IMR-90 (cell line): ENCODE measurements around the gene EID3. TPM values are rescaled to one million over a fixed set of nuclear protein-coding genes. Genes with fewer than 3 reads are reported as not detected.

ENCODE experiments used
- ATAC-seq: fragments of 200-7000 bp; cut with Tn5 transposase; 2 replicates; pipeline ENCODE4 v1.9.1; 2020; ENCODE audit warnings: low read depth, mild to moderate bottlenecking, moderate library complexity
- BruUV-seq: library from RNA; stranded (reverse); fragments of 400-500 nt; replicated peaks from 2 replicates; lab custom pipeline; 2021; lab: Mats Ljungman, UMichigan
- CTCF ChIA-PET: fragments of 300-600 bp; formaldehyde crosslinking; extraction: SDS; loops from one replicate; lab custom pipeline; 2021; ENCODE audit warnings: antibody characterized with exemption; lab: Yijun Ruan, JAX
- POLR2A ChIA-PET: fragments of 300-600 bp; sonication (Branson Sonifier 250); formaldehyde crosslinking; loops from one replicate; lab custom pipeline; 2022; ENCODE audit warnings: antibody characterized with exemption; ENCODE audit not compliant: unreplicated experiment; lab: Charles Lee
- DNase-seq: peaks from one replicate; pipeline ENCODE4 v3.0.0; 2013
- H2AFZ ChIP-seq: replicated peaks from 2 replicates; pipeline ENCODE3; 2013; ENCODE audit warnings: low read length, mild to moderate bottlenecking; ENCODE audit not compliant: poor library complexity
- H2AK5ac ChIP-seq: 2 replicates; pipeline ENCODE4 v1.6.1; 2013; ENCODE audit warnings: low read depth, low read length, inconsistent platforms
- H2AK9ac ChIP-seq: replicated peaks from 2 replicates; pipeline ENCODE3; 2013; ENCODE audit warnings: mild to moderate bottlenecking, low read depth, low read length, moderate library complexity; ENCODE audit not compliant: poor library complexity
- H2BK120ac ChIP-seq: 2 replicates; pipeline ENCODE4 v1.6.1; 2013; ENCODE audit warnings: low read depth, low read length, inconsistent platforms
- H2BK15ac ChIP-seq: 3 replicates; pipeline ENCODE4 v1.6.1; 2013; ENCODE audit warnings: low read depth, low read length, inconsistent platforms
- H2BK20ac ChIP-seq: 2 replicates; pipeline ENCODE4 v1.6.1; 2013; ENCODE audit warnings: low read depth, mild to moderate bottlenecking, inconsistent platforms, low read length, moderate library complexity
- H2BK5ac ChIP-seq: 2 replicates; pipeline ENCODE4 v1.6.1; 2013; ENCODE audit warnings: mild to moderate bottlenecking, low read depth, low read length, inconsistent platforms; ENCODE audit not compliant: poor library complexity, severe bottlenecking
- H3K14ac ChIP-seq: replicated peaks from 2 replicates; pipeline ENCODE4 v1.6.1; 2013; ENCODE audit warnings: low read depth, low read length, inconsistent platforms
- H3K18ac ChIP-seq: 2 replicates; pipeline ENCODE4 v1.6.1; 2013; ENCODE audit warnings: low read depth, low read length, control low read depth
- H3K23ac ChIP-seq: 2 replicates; pipeline ENCODE4 v1.6.1; 2013; ENCODE audit warnings: low read depth, low read length, inconsistent platforms
- H3K27ac ChIP-seq: 2 replicates; pipeline ENCODE4 v1.5.1; 2013; ENCODE audit warnings: mild to moderate bottlenecking, control low read depth, low read length; ENCODE audit not compliant: insufficient read depth
- H3K27me3 ChIP-seq: 2 replicates; pipeline ENCODE4 v1.6.1; 2013; ENCODE audit warnings: low read length; ENCODE audit not compliant: control insufficient read depth, insufficient read depth
- H3K36me3 ChIP-seq: 2 replicates; pipeline ENCODE4 v1.6.1; 2013; ENCODE audit warnings: low read length, mixed read lengths; ENCODE audit not compliant: control insufficient read depth, insufficient read depth
- H3K4ac ChIP-seq: 2 replicates; pipeline ENCODE4 v1.6.1; 2013; ENCODE audit warnings: low read depth, low read length, inconsistent platforms
- H3K4me1 ChIP-seq: 2 replicates; pipeline ENCODE4 v1.6.1; 2013; ENCODE audit warnings: low read length, mixed read lengths; ENCODE audit not compliant: control insufficient read depth, insufficient read depth
- H3K4me2 ChIP-seq: 2 replicates; pipeline ENCODE4 v1.6.1; 2013; ENCODE audit warnings: low read depth, mild to moderate bottlenecking, control low read depth, low read length, moderate library complexity
- H3K4me3 ChIP-seq: 2 replicates; pipeline ENCODE4 v1.5.1; 2013; ENCODE audit warnings: low read depth, mild to moderate bottlenecking, control low read depth, low read length, moderate library complexity; ENCODE audit not compliant: insufficient read depth
- H3K56ac ChIP-seq: 2 replicates; pipeline ENCODE4 v1.6.1; 2013; ENCODE audit warnings: low read length, inconsistent platforms; ENCODE audit not compliant: insufficient read depth; ENCODE audit errors: extremely low read depth
- H3K79me1 ChIP-seq, 2 experiments: 2 replicates each; pipeline ENCODE4 v1.6.1; 2013; ENCODE audit warnings: low read length in 2 of 2, inconsistent platforms in 1 of 2, low read depth in 1 of 2
- H3K9ac ChIP-seq: 2 replicates; pipeline ENCODE4 v1.6.1; 2013; ENCODE audit warnings: low read depth, low read length, control low read depth
- H3K9me1 ChIP-seq: 2 replicates; pipeline ENCODE4 v1.6.1; 2013; ENCODE audit warnings: low read length, inconsistent platforms; ENCODE audit not compliant: insufficient read depth
- H3K9me3 ChIP-seq: 2 replicates; pipeline ENCODE4 v1.6.1; 2013; ENCODE audit warnings: low read length; ENCODE audit not compliant: control insufficient read depth, insufficient read depth
- H4K20me1 ChIP-seq: 2 replicates; pipeline ENCODE4 v1.6.1; 2013; ENCODE audit warnings: low read length, inconsistent platforms; ENCODE audit not compliant: insufficient read depth
- H4K5ac ChIP-seq: 2 replicates; pipeline ENCODE4 v1.6.1; 2013; ENCODE audit warnings: mild to moderate bottlenecking, low read depth, low read length, control low read depth
- H4K8ac ChIP-seq, 2 experiments: 2 replicates each; pipeline ENCODE4 v1.6.1; 2013; ENCODE audit warnings: low read depth in 2 of 2, low read length in 2 of 2, control low read depth in 1 of 2, inconsistent platforms in 1 of 2
- H4K91ac ChIP-seq: 2 replicates; pipeline ENCODE4 v1.6.1; 2013; ENCODE audit warnings: low read depth, low read length, inconsistent platforms; ENCODE audit not compliant: insufficient read depth
- BHLHE40 ChIP-seq: fragments of 150-350 bp; IDR thresholded peaks from 2 replicates; pipeline ENCODE4 v1.6.1; 2016; ENCODE audit warnings: mild to moderate bottlenecking, low read depth, low read length
- CEBPB ChIP-seq: IDR thresholded peaks from 2 replicates; pipeline ENCODE4 v1.6.1; 2012; ENCODE audit warnings: low read depth, low read length, improper control_type of control experiment
- CHD1 ChIP-seq: IDR thresholded peaks from 2 replicates; pipeline ENCODE4 v1.6.1; 2012; ENCODE audit warnings: low read depth, low read length, improper control_type of control experiment
- CTCF ChIP-seq: conservative IDR thresholded peaks from 2 replicates; pipeline ENCODE4 v1.5.1; 2012; ENCODE audit warnings: mild to moderate bottlenecking, low read depth, low read length, improper control_type of control experiment
- ELK1 ChIP-seq: fragments of 150-350 bp; IDR thresholded peaks from 2 replicates; pipeline ENCODE4 v1.6.1; 2016; ENCODE audit warnings: low read depth, mild to moderate bottlenecking, low read length, moderate library complexity, borderline replicate concordance
- FOS ChIP-seq: fragments of 150-350 bp; IDR thresholded peaks from 2 replicates; pipeline ENCODE4 v1.6.1; 2016; ENCODE audit warnings: low read depth, low read length
- MAFK ChIP-seq: IDR thresholded peaks from 2 replicates; pipeline ENCODE4 v1.6.1; 2012; ENCODE audit warnings: low read depth, low read length, improper control_type of control experiment
- MAZ ChIP-seq: IDR thresholded peaks from 2 replicates; pipeline ENCODE4 v1.6.1; 2012; ENCODE audit warnings: low read depth, mild to moderate bottlenecking, low read length, improper control_type of control experiment, moderate library complexity, borderline replicate concordance
- MXI1 ChIP-seq: IDR thresholded peaks from 2 replicates; pipeline ENCODE4 v1.6.1; 2012; ENCODE audit warnings: low read depth, mild to moderate bottlenecking, low read length, moderate library complexity, borderline replicate concordance
- NFE2L2 ChIP-seq: fragments of 150-350 bp; IDR thresholded peaks from 2 replicates; pipeline ENCODE4 v1.6.1; 2016; ENCODE audit warnings: low read depth, mild to moderate bottlenecking, low read length
- POLR2A ChIP-seq: IDR thresholded peaks from 2 replicates; pipeline ENCODE4 v1.6.1; 2012; ENCODE audit warnings: mild to moderate bottlenecking, low read depth, low read length
- RCOR1 ChIP-seq: IDR thresholded peaks from 2 replicates; pipeline ENCODE4 v1.6.1; 2012; ENCODE audit warnings: mild to moderate bottlenecking, low read length, improper control_type of control experiment; ENCODE audit not compliant: insufficient replicate concordance
- RFX5 ChIP-seq: IDR thresholded peaks from 2 replicates; pipeline ENCODE4 v1.8.0; 2012; ENCODE audit warnings: low read depth, mild to moderate bottlenecking, low read length, moderate library complexity
- SMC3 ChIP-seq: fragments of 150-350 bp; IDR thresholded peaks from 2 replicates; pipeline ENCODE4 v1.6.1; 2016; ENCODE audit warnings: low read depth, mild to moderate bottlenecking, antibody characterized with exemption, low read length, moderate library complexity
- WGBS, 2 experiments: methylation state at CpG; one replicate each; pipeline versions ENCODE4 v1.1.5 to v1.1.7; 2013; ENCODE audit warnings: missing lambda C conversion rate in 2 of 2; ENCODE audit not compliant: insufficient read length in 1 of 2; ENCODE audit errors: extremely low coverage in 2 of 2; 5-methylcytosine and 5-hydroxymethylcytosine counted together
- dilution Hi-C: fragments of 300-500 bp; cut with HindIII; formaldehyde crosslinking; loops from one replicate; pipeline ENCODE4 v1.14.3; 2018; ENCODE audit warnings: low sequenced_read_pairs; ENCODE audit not compliant: unreplicated experiment
- in situ Hi-C: fragments of 300-500 bp; cut with MboI; formaldehyde crosslinking; loops from 3 replicates; pipeline ENCODE4 v1.14.3; 2019; ENCODE audit warnings: low sequenced_read_pairs, inconsistent platforms, mixed read lengths
- intact Hi-C: fragments of 100-400 bp; cut with micrococcal nuclease; formaldehyde crosslinking; loops from 2 replicates; pipeline ENCODE4 v1.10.0; 2022
- polyA plus RNA-seq, 3 experiments: library from polyadenylated mRNA; depleted of rRNA; stranded (reverse); fragments of >200 nt; gene quantifications; 2 replicates each; pipeline ENCODE4 v1.2.3, GENCODE V29; 2012; ENCODE audit warnings: low replicate concordance in 1 of 3
- total RNA-seq: library from RNA; depleted of rRNA; stranded (reverse); fragments of >200 nt; gene quantifications from 2 replicates; pipeline ENCODE4 v1.2.3, GENCODE V29; 2012
- TF ChIP-seq, protein P1 (sequence below): fragments of 150-350 bp; IDR thresholded peaks from 2 replicates; pipeline ENCODE4 v1.6.1; 2017; ENCODE audit warnings: mild to moderate bottlenecking, antibody characterized with exemption, low read length, low read depth

Gene EID3
- total and polyA plus RNA-seq, 2 of the 4 experiments (the other 2 are of a cell fraction): 2.2 to 4.1 TPM

DNA sequence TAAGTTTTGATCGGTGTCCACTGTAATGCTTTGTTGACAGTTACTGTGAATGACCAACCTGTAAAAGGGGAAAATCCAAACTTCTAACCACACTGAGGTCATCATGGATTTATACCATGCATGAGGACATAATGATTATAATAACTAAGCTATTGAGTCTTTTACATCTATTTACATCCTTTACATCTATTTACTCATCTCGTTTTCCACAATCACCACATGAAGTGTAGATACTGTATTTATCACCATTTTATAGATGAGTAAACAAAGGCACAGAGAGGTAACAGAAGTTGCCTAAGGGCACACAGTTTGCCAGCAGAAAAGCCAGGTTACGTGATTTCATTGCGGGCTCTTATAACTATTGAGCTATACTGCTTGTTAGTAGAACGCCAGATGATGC, 27.9 kb upstream of the EID3 start:
- H2AK9ac ChIP-seq: no peak overlapping the region
- BruUV-seq: no TSS peak
- peaks cover 6% of the 10 kb centered on the region; the same call in 1 of the 2 replicates for H3K36me3 ChIP-seq
- no peaks in the 10 kb centered on the region for H3K27me3 ChIP-seq
- H2BK120ac ChIP-seq: peak overlapping the region; percentile 84; the same call in 1 of the 2 replicates
- intact Hi-C loops (loop anchor here (5.0 kb wide), 1 partner anchor 38 kb away; no protein-coding TSS in a partner anchor), in situ Hi-C loops (no loop called here), dilution Hi-C loops (no loop called here)
- peak overlapping the region; percentile 81; the same call in 1 of the 3 replicates for H2BK15ac ChIP-seq
- H3K56ac ChIP-seq: no peak overlapping the region
- H3K27ac ChIP-seq: no peak overlapping the region
- H3K9me3 ChIP-seq: no peaks in the 10 kb centered on the region
- H3K79me1 ChIP-seq: peaks cover 11 to 22% of the 10 kb centered on the region in 2 experiments
- peak overlapping the region; percentile 60 for H4K91ac ChIP-seq
- H4K5ac ChIP-seq: no peak overlapping the region
- H3K4me1 ChIP-seq: peaks cover 5% of the 10 kb centered on the region
- H3K9ac ChIP-seq: no peak overlapping the region
- ATAC-seq: no peak
- H3K4me2 ChIP-seq: no peak overlapping the region
- no peak overlapping the region for H3K14ac ChIP-seq
- no peak overlapping the region for H2AFZ ChIP-seq
- no peak overlapping the region for H3K18ac ChIP-seq
- no peaks in the 10 kb centered on the region for H4K20me1 ChIP-seq
- no peak overlapping the region for H3K4ac ChIP-seq
- ChIA-PET POLR2A (no interaction called here), CTCF (interaction anchor here (1.6 kb wide), 1 partner anchor 18 kb away, joined by 4 read pairs; no protein-coding TSS in a partner anchor)
- TF ChIP-seq MAZ (no peak), FOS (no peak), BHLHE40 (no peak), POLR2A (no peak), MXI1 (no peak), RFX5 (no peak), SMC3 (no peak), CTCF (no peak), RCOR1 (no peak), CHD1 (no peak), NFE2L2 (no peak), ELK1 (no peak), MAFK (no peak), CEBPB (no peak)
- TF ChIP-seq, protein P1, sequence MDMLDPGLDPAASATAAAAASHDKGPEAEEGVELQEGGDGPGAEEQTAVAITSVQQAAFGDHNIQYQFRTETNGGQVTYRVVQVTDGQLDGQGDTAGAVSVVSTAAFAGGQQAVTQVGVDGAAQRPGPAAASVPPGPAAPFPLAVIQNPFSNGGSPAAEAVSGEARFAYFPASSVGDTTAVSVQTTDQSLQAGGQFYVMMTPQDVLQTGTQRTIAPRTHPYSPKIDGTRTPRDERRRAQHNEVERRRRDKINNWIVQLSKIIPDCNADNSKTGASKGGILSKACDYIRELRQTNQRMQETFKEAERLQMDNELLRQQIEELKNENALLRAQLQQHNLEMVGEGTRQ: no peak
- peak overlapping the region; percentile 16 for H2BK5ac ChIP-seq
- H4K8ac ChIP-seq: no peak overlapping the region; a peak in 2 of 4 replicates
- H3K9me1 ChIP-seq: no peaks in the 10 kb centered on the region
- peak; percentile 53 for DNase-seq
- 63% methylated on average over 3 of the region's 5 CpGs; no CpG with 5 or more reads in 1 of the 2 experiments for WGBS, 2 experiments
- H2BK20ac ChIP-seq: peak overlapping the region; percentile 57; the same call in 1 of the 2 replicates
- H3K4me3 ChIP-seq: no peak overlapping the region
- peak overlapping the region; percentile 65; the same call in 1 of the 2 replicates for H2AK5ac ChIP-seq
- H3K23ac ChIP-seq: no peak overlapping the region
